ENCODE measurements around the gene TTPAL. TPM values are rescaled to one million over a fixed set of nuclear protein-coding genes. Genes with fewer than 3 reads are reported as not detected.

TTPAL gene
- total RNA-seq, 1 experiment from 2014 or later = 10.3 TPM

- DNase-seq (ENCODE audit: low spot score) (no peak), ATAC-seq (no peak)
- no peak overlapping the region for H3K4me3 Mint-ChIP-seq
- ChIA-PET POLR2A (no interaction called here), CTCF (interaction anchor here (0.7 kb wide), 2 partner anchors 219 to 382 kb away, joined by 3 read pairs; no protein-coding TSS in a partner anchor)
- H3K27ac Mint-ChIP-seq = no peak overlapping the region
- H3K9me3 Mint-ChIP-seq = no peaks in the 10 kb centered on the region
- H3K27me3 Mint-ChIP-seq (ENCODE audit: low read depth) = no peaks in the 10 kb centered on the region
- no peaks in the 10 kb centered on the region for H3K36me3 Mint-ChIP-seq
- peaks cover 10% of the 10 kb centered on the region for H3K4me1 Mint-ChIP-seq
- no peak for TF ChIP-seq ERG (CRISPR knock-in tag; IDR thresholded peaks at IDR 0.05)
- TF ChIP-seq ATF2 (CRISPR knock-in tag; IDR thresholded peaks at IDR 0.05; ENCODE audit: borderline replicate concordance, low read depth) = no peak
- TF ChIP-seq NR3C1 (CRISPR knock-in tag; conservative IDR thresholded peaks at IDR 0.05; ENCODE audit: low read depth) = no peak
- TF ChIP-seq TP53 (CRISPR knock-in tag; IDR thresholded peaks at IDR 0.05) = no peak
- TF ChIP-seq, protein P1, sequence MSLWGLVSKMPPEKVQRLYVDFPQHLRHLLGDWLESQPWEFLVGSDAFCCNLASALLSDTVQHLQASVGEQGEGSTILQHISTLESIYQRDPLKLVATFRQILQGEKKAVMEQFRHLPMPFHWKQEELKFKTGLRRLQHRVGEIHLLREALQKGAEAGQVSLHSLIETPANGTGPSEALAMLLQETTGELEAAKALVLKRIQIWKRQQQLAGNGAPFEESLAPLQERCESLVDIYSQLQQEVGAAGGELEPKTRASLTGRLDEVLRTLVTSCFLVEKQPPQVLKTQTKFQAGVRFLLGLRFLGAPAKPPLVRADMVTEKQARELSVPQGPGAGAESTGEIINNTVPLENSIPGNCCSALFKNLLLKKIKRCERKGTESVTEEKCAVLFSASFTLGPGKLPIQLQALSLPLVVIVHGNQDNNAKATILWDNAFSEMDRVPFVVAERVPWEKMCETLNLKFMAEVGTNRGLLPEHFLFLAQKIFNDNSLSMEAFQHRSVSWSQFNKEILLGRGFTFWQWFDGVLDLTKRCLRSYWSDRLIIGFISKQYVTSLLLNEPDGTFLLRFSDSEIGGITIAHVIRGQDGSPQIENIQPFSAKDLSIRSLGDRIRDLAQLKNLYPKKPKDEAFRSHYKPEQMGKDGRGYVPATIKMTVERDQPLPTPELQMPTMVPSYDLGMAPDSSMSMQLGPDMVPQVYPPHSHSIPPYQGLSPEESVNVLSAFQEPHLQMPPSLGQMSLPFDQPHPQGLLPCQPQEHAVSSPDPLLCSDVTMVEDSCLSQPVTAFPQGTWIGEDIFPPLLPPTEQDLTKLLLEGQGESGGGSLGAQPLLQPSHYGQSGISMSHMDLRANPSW (CRISPR knock-in tag; conservative IDR thresholded peaks at IDR 0.05; ENCODE audit: low read depth) = no peak
- TF ChIP-seq SMAD4 (CRISPR knock-in tag; IDR thresholded peaks at IDR 0.05) = no peak
- TF ChIP-seq GTF2I (CRISPR knock-in tag; conservative IDR thresholded peaks at IDR 0.05) = no peak
- TF ChIP-seq, protein P2, sequence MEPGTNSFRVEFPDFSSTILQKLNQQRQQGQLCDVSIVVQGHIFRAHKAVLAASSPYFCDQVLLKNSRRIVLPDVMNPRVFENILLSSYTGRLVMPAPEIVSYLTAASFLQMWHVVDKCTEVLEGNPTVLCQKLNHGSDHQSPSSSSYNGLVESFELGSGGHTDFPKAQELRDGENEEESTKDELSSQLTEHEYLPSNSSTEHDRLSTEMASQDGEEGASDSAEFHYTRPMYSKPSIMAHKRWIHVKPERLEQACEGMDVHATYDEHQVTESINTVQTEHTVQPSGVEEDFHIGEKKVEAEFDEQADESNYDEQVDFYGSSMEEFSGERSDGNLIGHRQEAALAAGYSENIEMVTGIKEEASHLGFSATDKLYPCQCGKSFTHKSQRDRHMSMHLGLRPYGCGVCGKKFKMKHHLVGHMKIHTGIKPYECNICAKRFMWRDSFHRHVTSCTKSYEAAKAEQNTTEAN (CRISPR knock-in tag; IDR thresholded peaks at IDR 0.05) = no peak
- no peak for TF ChIP-seq ETV6 (CRISPR knock-in tag; IDR thresholded peaks at IDR 0.05)
- TF ChIP-seq, protein P3, sequence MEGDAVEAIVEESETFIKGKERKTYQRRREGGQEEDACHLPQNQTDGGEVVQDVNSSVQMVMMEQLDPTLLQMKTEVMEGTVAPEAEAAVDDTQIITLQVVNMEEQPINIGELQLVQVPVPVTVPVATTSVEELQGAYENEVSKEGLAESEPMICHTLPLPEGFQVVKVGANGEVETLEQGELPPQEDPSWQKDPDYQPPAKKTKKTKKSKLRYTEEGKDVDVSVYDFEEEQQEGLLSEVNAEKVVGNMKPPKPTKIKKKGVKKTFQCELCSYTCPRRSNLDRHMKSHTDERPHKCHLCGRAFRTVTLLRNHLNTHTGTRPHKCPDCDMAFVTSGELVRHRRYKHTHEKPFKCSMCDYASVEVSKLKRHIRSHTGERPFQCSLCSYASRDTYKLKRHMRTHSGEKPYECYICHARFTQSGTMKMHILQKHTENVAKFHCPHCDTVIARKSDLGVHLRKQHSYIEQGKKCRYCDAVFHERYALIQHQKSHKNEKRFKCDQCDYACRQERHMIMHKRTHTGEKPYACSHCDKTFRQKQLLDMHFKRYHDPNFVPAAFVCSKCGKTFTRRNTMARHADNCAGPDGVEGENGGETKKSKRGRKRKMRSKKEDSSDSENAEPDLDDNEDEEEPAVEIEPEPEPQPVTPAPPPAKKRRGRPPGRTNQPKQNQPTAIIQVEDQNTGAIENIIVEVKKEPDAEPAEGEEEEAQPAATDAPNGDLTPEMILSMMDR (IDR thresholded peaks at IDR 0.05) = no peak
- TF ChIP-seq NFATC4 (CRISPR knock-in tag; IDR thresholded peaks at IDR 0.05) = no peak
- TF ChIP-seq, protein P4, sequence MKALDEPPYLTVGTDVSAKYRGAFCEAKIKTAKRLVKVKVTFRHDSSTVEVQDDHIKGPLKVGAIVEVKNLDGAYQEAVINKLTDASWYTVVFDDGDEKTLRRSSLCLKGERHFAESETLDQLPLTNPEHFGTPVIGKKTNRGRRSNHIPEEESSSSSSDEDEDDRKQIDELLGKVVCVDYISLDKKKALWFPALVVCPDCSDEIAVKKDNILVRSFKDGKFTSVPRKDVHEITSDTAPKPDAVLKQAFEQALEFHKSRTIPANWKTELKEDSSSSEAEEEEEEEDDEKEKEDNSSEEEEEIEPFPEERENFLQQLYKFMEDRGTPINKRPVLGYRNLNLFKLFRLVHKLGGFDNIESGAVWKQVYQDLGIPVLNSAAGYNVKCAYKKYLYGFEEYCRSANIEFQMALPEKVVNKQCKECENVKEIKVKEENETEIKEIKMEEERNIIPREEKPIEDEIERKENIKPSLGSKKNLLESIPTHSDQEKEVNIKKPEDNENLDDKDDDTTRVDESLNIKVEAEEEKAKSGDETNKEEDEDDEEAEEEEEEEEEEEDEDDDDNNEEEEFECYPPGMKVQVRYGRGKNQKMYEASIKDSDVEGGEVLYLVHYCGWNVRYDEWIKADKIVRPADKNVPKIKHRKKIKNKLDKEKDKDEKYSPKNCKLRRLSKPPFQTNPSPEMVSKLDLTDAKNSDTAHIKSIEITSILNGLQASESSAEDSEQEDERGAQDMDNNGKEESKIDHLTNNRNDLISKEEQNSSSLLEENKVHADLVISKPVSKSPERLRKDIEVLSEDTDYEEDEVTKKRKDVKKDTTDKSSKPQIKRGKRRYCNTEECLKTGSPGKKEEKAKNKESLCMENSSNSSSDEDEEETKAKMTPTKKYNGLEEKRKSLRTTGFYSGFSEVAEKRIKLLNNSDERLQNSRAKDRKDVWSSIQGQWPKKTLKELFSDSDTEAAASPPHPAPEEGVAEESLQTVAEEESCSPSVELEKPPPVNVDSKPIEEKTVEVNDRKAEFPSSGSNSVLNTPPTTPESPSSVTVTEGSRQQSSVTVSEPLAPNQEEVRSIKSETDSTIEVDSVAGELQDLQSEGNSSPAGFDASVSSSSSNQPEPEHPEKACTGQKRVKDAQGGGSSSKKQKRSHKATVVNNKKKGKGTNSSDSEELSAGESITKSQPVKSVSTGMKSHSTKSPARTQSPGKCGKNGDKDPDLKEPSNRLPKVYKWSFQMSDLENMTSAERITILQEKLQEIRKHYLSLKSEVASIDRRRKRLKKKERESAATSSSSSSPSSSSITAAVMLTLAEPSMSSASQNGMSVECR (CRISPR knock-in tag; IDR thresholded peaks at IDR 0.05; ENCODE audit: borderline replicate concordance) = no peak
- TF ChIP-seq ZNF671 (CRISPR knock-in tag; IDR thresholded peaks at IDR 0.05) = no peak
- TF ChIP-seq PRRX2 (CRISPR knock-in tag; IDR thresholded peaks at IDR 0.05) = no peak
- TF ChIP-seq AFF4 (CRISPR knock-in tag; IDR thresholded peaks at IDR 0.05; ENCODE audit: borderline replicate concordance) = no peak
- TF ChIP-seq TEAD4 (CRISPR knock-in tag; IDR thresholded peaks at IDR 0.05) = no peak
- TF ChIP-seq, protein P5, sequence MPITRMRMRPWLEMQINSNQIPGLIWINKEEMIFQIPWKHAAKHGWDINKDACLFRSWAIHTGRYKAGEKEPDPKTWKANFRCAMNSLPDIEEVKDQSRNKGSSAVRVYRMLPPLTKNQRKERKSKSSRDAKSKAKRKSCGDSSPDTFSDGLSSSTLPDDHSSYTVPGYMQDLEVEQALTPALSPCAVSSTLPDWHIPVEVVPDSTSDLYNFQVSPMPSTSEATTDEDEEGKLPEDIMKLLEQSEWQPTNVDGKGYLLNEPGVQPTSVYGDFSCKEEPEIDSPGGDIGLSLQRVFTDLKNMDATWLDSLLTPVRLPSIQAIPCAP (CRISPR knock-in tag; IDR thresholded peaks at IDR 0.05) = no peak
- TF ChIP-seq ZNF396 (CRISPR knock-in tag; IDR thresholded peaks at IDR 0.05; ENCODE audit: borderline replicate concordance) = no peak
- TF ChIP-seq E2F4 (CRISPR knock-in tag; IDR thresholded peaks at IDR 0.05; ENCODE audit: borderline replicate concordance, low read depth) = no peak
Observed at GRCh38 chr20:44517454-44517853, 41.8 kb downstream of the TTPAL start.
